ENCODE results near the gene TAF1B. TPM values are rescaled to one million over a fixed set of nuclear protein-coding genes. Genes with fewer than 3 reads are reported as not detected.

TAF1B gene
- total RNA-seq, 3 donors from 2014 or later = 17.0 to 21.6 (median 20.3) TPM

- Histone ChIP-seq H3K27ac (no peak overlapping the region), H3K36me3 (no peaks in the 10 kb centered on the region), H3K9me3 (no peaks in the 10 kb centered on the region), H3K4me3 (no peak overlapping the region), H3K27me3 (no peaks in the 10 kb centered on the region), H3K4me1 (peaks cover 8 to 21% of the 10 kb centered on the region in 2 donors)
- DNase-seq (ENCODE audit: low spot score in 2 of 2) = no peak
- intact Hi-C loops (cut with DNase I; ENCODE audit: low total_unique reads) = loop anchor here (5.0 to 10.0 kb wide), 2 partner anchors 239 to 1479 kb away; partner anchors contain the start of gene KLF11
- TF ChIP-seq POLR2A (IDR thresholded peaks at IDR 0.05) = no peak
- no peak for TF ChIP-seq POLR2AphosphoS5 (IDR thresholded peaks at IDR 0.05)
- no peak for TF ChIP-seq CTCF (IDR thresholded peaks at IDR 0.05)
Measured at GRCh38 chr2:9806298-9806610, 37.0 kb upstream of the TAF1B start.

DNA sequence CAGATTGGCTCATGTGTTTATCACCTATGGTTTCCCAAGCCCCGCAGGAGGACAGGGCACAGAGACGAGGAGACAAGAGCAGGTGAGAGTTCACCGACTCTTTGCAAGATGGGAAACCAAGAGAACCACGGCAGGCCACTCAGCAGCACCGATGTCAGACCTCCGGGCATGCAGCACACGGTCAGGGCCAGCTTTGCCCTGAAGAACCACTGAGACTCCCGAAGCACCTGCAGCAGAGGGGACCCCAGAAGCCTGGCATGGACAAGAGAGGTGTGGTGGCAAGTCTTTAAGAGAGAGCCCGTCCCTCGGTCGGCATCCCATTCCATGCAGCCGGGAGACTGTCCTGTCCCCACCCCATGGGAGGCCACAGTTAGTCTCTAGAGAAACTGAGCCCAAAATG is 36.6 kb upstream of the TAF1B start:
- Histone ChIP-seq H3K4me3 (no peak overlapping the region), H3K27me3 (no peaks in the 10 kb centered on the region), H3K36me3 (no peaks in the 10 kb centered on the region), H3K27ac (no peak overlapping the region), H3K9me3 (no peaks in the 10 kb centered on the region), H3K4me1 (peaks cover 5 to 17% of the 10 kb centered on the region in 2 donors)
- no peak for TF ChIP-seq CTCF (IDR thresholded peaks at IDR 0.05)
- TF ChIP-seq POLR2AphosphoS5 (IDR thresholded peaks at IDR 0.05) = no peak
- no peak for TF ChIP-seq POLR2A (IDR thresholded peaks at IDR 0.05)
- intact Hi-C loops (cut with DNase I; ENCODE audit: low total_unique reads) = loop anchor here (5.0 to 10.0 kb wide), 2 partner anchors 238 to 1479 kb away; partner anchors contain the start of gene KLF11
- DNase-seq (ENCODE audit: low spot score in 2 of 2) = peak in 1 of 2 donors; percentile 24

- TF ChIP-seq POLR2A (IDR thresholded peaks at IDR 0.05) (no peak), CTCF (IDR thresholded peaks at IDR 0.05) (no peak), POLR2AphosphoS5 (IDR thresholded peaks at IDR 0.05) (no peak)
- Histone ChIP-seq H3K4me3 (no peak overlapping the region), H3K27me3 (no peaks in the 10 kb centered on the region), H3K27ac (no peak overlapping the region), H3K9me3 (no peaks in the 10 kb centered on the region), H3K36me3 (no peaks in the 10 kb centered on the region), H3K4me1 (peaks cover 5 to 13% of the 10 kb centered on the region in 2 donors)
- peak in 1 of 2 donors; percentile 46 for DNase-seq (ENCODE audit: low spot score in 2 of 2)
- intact Hi-C loops (cut with DNase I; ENCODE audit: low total_unique reads) = loop anchor here (5.0 to 10.0 kb wide), 2 partner anchors 238 to 1480 kb away; partner anchors contain the start of gene KLF11
Measured at GRCh38 chr2:9807056-9807455, 36.2 kb upstream of the TAF1B start.

DNA sequence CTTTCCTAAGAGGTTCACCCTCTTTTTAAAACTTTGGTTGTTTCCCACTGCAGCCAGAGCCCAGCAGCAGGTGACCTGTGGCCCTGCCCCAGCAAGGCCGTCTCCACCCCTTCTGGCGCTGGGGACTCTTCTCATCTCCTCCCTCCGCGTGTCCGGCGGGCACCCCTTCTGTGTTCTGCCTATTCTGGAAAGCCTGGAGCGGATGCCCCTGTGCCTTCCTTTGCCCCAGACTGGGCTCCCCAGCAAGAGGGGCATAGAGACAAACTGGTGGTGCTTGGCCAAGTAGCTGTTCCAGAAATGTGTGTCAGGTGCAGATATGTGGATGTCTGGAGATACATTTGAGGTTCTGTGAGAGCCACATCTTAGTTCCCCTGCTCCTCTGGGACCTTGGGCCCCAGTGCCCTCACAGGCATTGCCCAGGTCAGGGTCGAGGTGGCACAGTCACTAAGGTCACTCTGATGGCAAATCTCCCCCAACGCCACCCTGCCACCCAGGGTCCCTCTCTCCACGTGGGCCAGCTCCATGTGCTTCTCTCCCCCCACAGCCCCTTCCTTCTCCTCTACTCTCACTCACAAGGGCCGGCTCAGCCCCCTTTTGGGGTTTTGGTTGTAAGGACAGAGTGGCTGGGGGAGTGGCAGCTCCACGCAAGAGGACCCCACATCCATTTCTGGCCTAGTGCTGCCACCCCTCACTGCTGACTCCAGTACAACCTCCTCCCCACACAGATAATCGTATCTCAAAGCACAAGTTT is 35.5 kb upstream of the TAF1B start:
- H3K27me3 ChIP-seq = no peaks in the 10 kb centered on the region
- H3K36me3 ChIP-seq = no peaks in the 10 kb centered on the region
- peak in 1 of 2 donors; percentile 44 for DNase-seq (ENCODE audit: low spot score in 2 of 2)
- no peaks in the 10 kb centered on the region for H3K9me3 ChIP-seq
- H3K4me3 ChIP-seq = no peak overlapping the region
- H3K27ac ChIP-seq = no peak overlapping the region
- intact Hi-C loops (cut with DNase I; ENCODE audit: low total_unique reads) = loop anchor here (5.0 to 10.0 kb wide), 2 partner anchors 237 to 1480 kb away; partner anchors contain the start of gene KLF11
- H3K4me1 ChIP-seq = peaks cover 0 to 8% of the 10 kb centered on the region in 2 donors
- TF ChIP-seq CTCF (IDR thresholded peaks at IDR 0.05) (no peak), POLR2AphosphoS5 (IDR thresholded peaks at IDR 0.05) (no peak), POLR2A (IDR thresholded peaks at IDR 0.05) (no peak)

All from breast epithelium (tissue), 4 donors.